MCF 10A (cell line): ENCODE measurements around the gene MASP1. TPM values are rescaled to one million over a fixed set of nuclear protein-coding genes. Genes with fewer than 3 reads are reported as not detected.

Experiments
- BruUV-seq: library from RNA; stranded (reverse); fragments of 400-500 nt; replicated peaks from 2 replicates; lab custom pipeline; 2021; lab: Mats Ljungman, UMichigan
- CTCF ChIA-PET: fragments of 300-600 bp; sonication (Branson Sonifier 250); formaldehyde crosslinking; extraction: SDS; loops from one replicate; lab custom pipeline; 2021; ENCODE audit warnings: antibody characterized with exemption, inconsistent platforms; lab: Yijun Ruan, JAX
- POLR2A ChIA-PET: fragments of 300-600, 350-650 bp; sonication (Branson Sonifier 250); formaldehyde crosslinking; extraction: SDS; loops from one replicate; lab custom pipeline; 2020; ENCODE audit warnings: antibody characterized with exemption, inconsistent platforms; lab: Yijun Ruan, JAX
- DNase-seq: peaks from one replicate; pipeline ENCODE4 v3.0.0-alpha.2; 2018; ENCODE audit not compliant: unreplicated experiment
- H3K27ac Mint-ChIP-seq: one replicate; pipeline ENCODE4 v1.8.0; 2022; ENCODE audit warnings: mild to moderate bottlenecking, low read depth, mixed read lengths; ENCODE audit not compliant: unreplicated experiment
- H3K27me3 Mint-ChIP-seq: one replicate; pipeline ENCODE4 v1.8.0; 2022; ENCODE audit warnings: mixed read lengths; ENCODE audit not compliant: insufficient read depth, unreplicated experiment
- H3K36me3 Mint-ChIP-seq: one replicate; pipeline ENCODE4 v1.8.0; 2022; ENCODE audit warnings: mild to moderate bottlenecking, moderate library complexity, mixed read lengths; ENCODE audit not compliant: insufficient read depth, unreplicated experiment
- H3K4me1 Mint-ChIP-seq: one replicate; pipeline ENCODE4 v1.8.0; 2022; ENCODE audit warnings: mixed read lengths; ENCODE audit not compliant: insufficient read depth, unreplicated experiment
- H3K4me3 Mint-ChIP-seq: one replicate; pipeline ENCODE4 v1.8.0; 2022; ENCODE audit warnings: mild to moderate bottlenecking, moderate library complexity, mixed read lengths; ENCODE audit not compliant: unreplicated experiment
- H3K9me3 Mint-ChIP-seq: one replicate; pipeline ENCODE4 v1.8.0; 2022; ENCODE audit warnings: mixed read lengths; ENCODE audit not compliant: unreplicated experiment
- intact Hi-C: fragments of 100-400 bp; cut with micrococcal nuclease; formaldehyde crosslinking; loops from 2 replicates; pipeline ENCODE4 v1.14.1; 2022
- total RNA-seq: library from RNA; stranded (reverse); gene quantifications from 2 replicates; pipeline ENCODE4 v1.2.3, GENCODE V29; 2022
- TF ChIP-seq, protein P1 (sequence below): fragments of 200-600 bp; IDR thresholded peaks from one replicate; pipeline ENCODE4 v1.8.0; 2022; ENCODE audit warnings: antibody characterized with exemption, mild to moderate bottlenecking; ENCODE audit not compliant: unreplicated experiment

MASP1 gene
- total RNA-seq, 1 experiment from 2014 or later, result not detected

DNA sequence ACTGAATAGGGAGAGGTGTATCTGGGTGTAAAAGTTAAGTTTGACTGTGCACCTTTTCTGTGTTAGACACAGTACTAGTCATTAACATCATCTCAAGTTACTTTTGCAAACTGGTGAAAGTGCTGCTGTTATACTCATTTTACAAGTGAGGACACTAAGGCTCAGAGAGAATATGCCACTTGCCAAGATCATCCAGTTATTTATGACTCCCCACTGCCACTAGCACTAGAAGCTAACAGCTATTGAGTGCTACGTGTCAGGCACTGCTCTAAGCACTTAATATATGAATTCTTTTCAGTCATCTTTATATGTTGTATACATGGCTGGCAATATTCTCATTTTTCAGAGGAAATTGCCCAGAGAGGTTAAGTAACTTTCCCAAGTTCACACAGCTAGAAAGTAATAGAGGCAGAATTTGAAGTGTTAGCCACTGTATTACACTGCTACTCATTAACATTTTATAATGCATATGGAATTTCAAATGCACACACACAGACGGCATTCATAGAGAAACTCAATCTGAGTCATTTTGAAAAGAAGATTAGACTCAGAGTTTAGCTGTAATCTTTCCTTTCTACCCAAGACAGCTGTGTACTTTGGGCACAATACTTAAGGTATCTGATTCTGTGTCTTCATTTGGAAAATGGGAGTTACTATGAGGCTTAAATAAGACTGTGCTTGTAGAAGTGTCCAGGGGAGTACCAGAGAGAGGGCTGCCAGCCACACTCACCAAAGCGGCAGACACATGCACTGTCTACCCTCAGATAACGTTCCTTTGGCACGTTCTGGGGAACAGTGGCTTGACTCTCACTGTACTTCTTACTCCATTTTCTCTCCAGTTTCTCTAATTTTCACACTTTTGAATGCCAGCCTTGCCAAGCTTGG, 1.3 kb upstream of the MASP1 start:
- H3K4me3 Mint-ChIP-seq, result no peak overlapping the region
- no TSS peak for BruUV-seq

DNA sequence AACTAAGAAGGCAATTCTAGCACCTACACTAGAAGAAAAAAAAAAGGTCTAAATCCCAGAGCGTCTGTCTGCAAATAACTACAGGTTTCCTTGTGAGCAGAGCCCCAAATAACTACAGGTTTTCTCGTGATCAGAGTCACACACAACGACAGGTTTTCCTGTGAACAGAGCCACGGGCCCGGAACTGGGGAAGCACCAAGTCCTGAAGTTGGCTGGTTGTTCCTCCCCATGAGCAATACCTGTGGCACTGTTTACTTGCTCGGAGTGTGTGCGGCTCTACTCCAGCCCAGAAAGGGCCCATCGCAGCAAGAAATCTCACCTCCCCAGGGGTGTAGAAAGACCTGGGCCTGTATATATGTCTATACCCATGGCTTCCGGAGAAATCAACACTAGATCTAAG, 644 bp upstream of the MASP1 start:
- Mint-ChIP-seq H3K4me1 (peaks cover 3% of the 10 kb centered on the region), H3K9me3 (no peaks in the 10 kb centered on the region), H3K4me3 (no peak overlapping the region), H3K36me3 (no peaks in the 10 kb centered on the region), H3K27me3 (peaks cover 30% of the 10 kb centered on the region), H3K27ac (peak overlapping the region; percentile 58)
- BruUV-seq, result no TSS peak
- ChIA-PET POLR2A (no interaction called here), CTCF (interaction anchor here (0.6 to 1.0 kb wide), 4 partner anchors 17 to 327 kb away, joined by 3 to 5 read pairs (median 4); no protein-coding TSS in a partner anchor)
- TF ChIP-seq, protein P1, sequence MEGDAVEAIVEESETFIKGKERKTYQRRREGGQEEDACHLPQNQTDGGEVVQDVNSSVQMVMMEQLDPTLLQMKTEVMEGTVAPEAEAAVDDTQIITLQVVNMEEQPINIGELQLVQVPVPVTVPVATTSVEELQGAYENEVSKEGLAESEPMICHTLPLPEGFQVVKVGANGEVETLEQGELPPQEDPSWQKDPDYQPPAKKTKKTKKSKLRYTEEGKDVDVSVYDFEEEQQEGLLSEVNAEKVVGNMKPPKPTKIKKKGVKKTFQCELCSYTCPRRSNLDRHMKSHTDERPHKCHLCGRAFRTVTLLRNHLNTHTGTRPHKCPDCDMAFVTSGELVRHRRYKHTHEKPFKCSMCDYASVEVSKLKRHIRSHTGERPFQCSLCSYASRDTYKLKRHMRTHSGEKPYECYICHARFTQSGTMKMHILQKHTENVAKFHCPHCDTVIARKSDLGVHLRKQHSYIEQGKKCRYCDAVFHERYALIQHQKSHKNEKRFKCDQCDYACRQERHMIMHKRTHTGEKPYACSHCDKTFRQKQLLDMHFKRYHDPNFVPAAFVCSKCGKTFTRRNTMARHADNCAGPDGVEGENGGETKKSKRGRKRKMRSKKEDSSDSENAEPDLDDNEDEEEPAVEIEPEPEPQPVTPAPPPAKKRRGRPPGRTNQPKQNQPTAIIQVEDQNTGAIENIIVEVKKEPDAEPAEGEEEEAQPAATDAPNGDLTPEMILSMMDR, result no peak
- no peak for DNase-seq
- intact Hi-C loops, result no loop called here

More for the DNA sequence above, 1.3 kb upstream of the MASP1 start:
- POLR2A ChIA-PET, result interaction anchor here (0.9 kb wide), 1 partner anchor 1113 kb away, joined by 3 read pairs; no protein-coding TSS in a partner anchor
- CTCF ChIA-PET, result interaction anchor here (0.6 to 1.5 kb wide), 6 partner anchors 12 to 327 kb away, joined by 3 to 5 read pairs (median 3); no protein-coding TSS in a partner anchor
- peaks cover 33% of the 10 kb centered on the region for H3K27me3 Mint-ChIP-seq
- intact Hi-C loops, result no loop called here
- H3K36me3 Mint-ChIP-seq, result no peaks in the 10 kb centered on the region
- no peaks in the 10 kb centered on the region for H3K4me1 Mint-ChIP-seq
- TF ChIP-seq, protein P1, result no peak
- H3K9me3 Mint-ChIP-seq, result no peaks in the 10 kb centered on the region
- DNase-seq, result no peak
- peak overlapping the region; percentile 58 for H3K27ac Mint-ChIP-seq

DNA sequence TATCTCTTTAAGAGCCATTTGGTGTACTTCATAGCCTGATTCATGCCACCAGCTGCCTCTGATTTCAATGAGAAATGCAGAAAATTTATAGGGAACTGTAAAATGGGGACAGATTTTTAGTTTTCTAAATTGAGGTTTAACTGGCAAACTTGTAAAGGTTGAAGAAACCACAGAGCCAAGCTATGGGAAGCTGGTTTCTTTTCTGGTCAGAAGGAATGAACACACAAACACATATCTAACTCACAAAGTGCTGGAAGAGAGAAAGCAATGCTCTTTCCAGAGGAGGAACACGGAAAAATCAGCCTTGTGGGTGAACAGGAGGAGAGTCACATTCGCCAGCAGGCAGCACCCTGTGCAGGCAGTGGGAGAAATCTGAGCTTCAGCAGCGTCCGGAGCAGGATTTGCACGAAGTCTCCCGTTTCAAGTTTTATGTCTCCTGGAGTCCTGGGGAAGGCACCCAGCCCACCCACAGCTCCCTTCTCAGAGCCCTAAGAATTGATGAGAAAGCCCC, 481 bp downstream of the MASP1 start:
- no TSS peak for BruUV-seq
- ChIA-PET CTCF (interaction anchor here (0.6 kb wide), 1 partner anchor 406 kb away, joined by 4 read pairs; no protein-coding TSS in a partner anchor), POLR2A (interaction anchor here (0.8 kb wide), 1 partner anchor 13 kb away, joined by 3 read pairs; no protein-coding TSS in a partner anchor)
- peaks cover 10% of the 10 kb centered on the region for H3K4me1 Mint-ChIP-seq
- peaks cover 30% of the 10 kb centered on the region for H3K27me3 Mint-ChIP-seq
- TF ChIP-seq, protein P1, result no peak
- H3K27ac Mint-ChIP-seq, result no peak overlapping the region
- no peak for DNase-seq
- H3K9me3 Mint-ChIP-seq, result no peaks in the 10 kb centered on the region
- no peak overlapping the region for H3K4me3 Mint-ChIP-seq
- intact Hi-C loops, result no loop called here
- no peaks in the 10 kb centered on the region for H3K36me3 Mint-ChIP-seq

DNA sequence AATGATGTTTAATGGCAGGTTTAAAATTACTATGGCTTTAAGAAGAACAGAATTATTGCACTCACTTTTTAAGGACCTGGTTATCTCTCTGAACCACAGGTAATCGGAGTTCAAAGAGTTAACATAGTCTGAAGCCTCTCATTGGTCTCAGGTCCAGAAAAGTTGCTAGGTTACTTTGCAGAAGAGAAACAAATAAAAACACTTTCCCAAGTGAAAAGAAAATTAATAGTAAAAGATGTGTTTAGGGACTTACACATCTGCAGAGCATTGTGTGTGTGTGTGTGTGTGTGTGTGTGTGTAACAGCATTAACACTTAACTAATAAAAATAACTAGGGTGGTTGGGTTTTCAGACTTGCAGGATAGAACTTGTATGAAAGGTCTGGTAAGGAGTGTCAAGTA, 1.0 kb downstream of the MASP1 start:
- no peaks in the 10 kb centered on the region for H3K36me3 Mint-ChIP-seq
- ChIA-PET CTCF (no interaction called here), POLR2A (interaction anchor here (0.8 kb wide), 1 partner anchor 12 kb away, joined by 3 read pairs; no protein-coding TSS in a partner anchor)
- H3K27me3 Mint-ChIP-seq, result peaks cover 30% of the 10 kb centered on the region
- peaks cover 10% of the 10 kb centered on the region for H3K4me1 Mint-ChIP-seq
- no peak for DNase-seq
- BruUV-seq, result no TSS peak
- TF ChIP-seq, protein P1, result no peak
- H3K4me3 Mint-ChIP-seq, result no peak overlapping the region
- no peak overlapping the region for H3K27ac Mint-ChIP-seq
- intact Hi-C loops, result no loop called here
- H3K9me3 Mint-ChIP-seq, result no peaks in the 10 kb centered on the region
